Neural cell (in vitro differentiated cells): ENCODE measurements around the gene DUS3L. TPM values are rescaled to one million over a fixed set of nuclear protein-coding genes. Genes with fewer than 3 reads are reported as not detected.

Source experiments
- H2AFZ ChIP-seq: fragments of 200-600, 300-800 bp; sonication (generic), shearing (Covaris generic); 2 replicates; pipeline ENCODE4 v1.6.0; 2014; ENCODE audit warnings: low read depth, mild to moderate bottlenecking, antibody characterized with exemption, low read length, moderate library complexity
- H3F3A ChIP-seq: fragments of 200-600 bp; shearing (Covaris generic); 2 replicates; pipeline ENCODE4 v1.6.1; 2016; ENCODE audit warnings: mild to moderate bottlenecking, moderate library complexity, mixed read lengths, antibody characterized with exemption, low read length; ENCODE audit not compliant: insufficient read depth, poor library complexity, severe bottlenecking
- H3K27ac ChIP-seq: fragments of 200-600, 300-800 bp; sonication (generic), shearing (Covaris generic); 2 replicates; pipeline ENCODE4 v1.5.1; 2014; ENCODE audit warnings: mild to moderate bottlenecking, low read length, moderate library complexity
- H3K27me3 ChIP-seq: fragments of 300-800, 200-600 bp; sonication (generic), shearing (Covaris generic); 2 replicates; pipeline ENCODE4 v1.6.0; 2014; ENCODE audit warnings: mild to moderate bottlenecking, low read depth, low read length, moderate library complexity; ENCODE audit not compliant: insufficient read depth
- H3K36me3 ChIP-seq: fragments of 300-800, 200-600 bp; sonication (generic), shearing (Covaris generic); 2 replicates; pipeline ENCODE4 v1.5.1; 2014; ENCODE audit warnings: mild to moderate bottlenecking, antibody characterized with exemption, low read length, moderate library complexity; ENCODE audit not compliant: insufficient read depth
- H3K4me2 ChIP-seq: fragments of 300-800, 200-600 bp; sonication (generic), shearing (Covaris generic); 2 replicates; pipeline ENCODE4 v1.6.0; 2014; ENCODE audit warnings: mild to moderate bottlenecking, low read length
- H3K4me3 ChIP-seq: fragments of 300-800, 200-600 bp; sonication (generic), shearing (Covaris generic); 2 replicates; pipeline ENCODE4 v1.5.1; 2014; ENCODE audit warnings: mild to moderate bottlenecking, low read length, moderate library complexity
- H3K79me2 ChIP-seq: fragments of 200-600 bp; shearing (Covaris generic); replicated peaks from 2 replicates; pipeline ENCODE4 v1.6.0; 2014; ENCODE audit warnings: mild to moderate bottlenecking, low read length, moderate library complexity; ENCODE audit not compliant: insufficient read depth
- H3K9ac ChIP-seq: fragments of 300-800, 200-600 bp; sonication (generic), shearing (Covaris generic); 2 replicates; pipeline ENCODE4 v1.6.1; 2016; ENCODE audit warnings: mild to moderate bottlenecking, low read length, mixed read lengths
- H3K9me2 ChIP-seq: fragments of 200-600 bp; shearing (Covaris generic); 2 replicates; pipeline ENCODE4 v1.6.1; 2016; ENCODE audit warnings: mild to moderate bottlenecking, low read length, mixed read lengths; ENCODE audit not compliant: insufficient read depth
- H3K9me3 ChIP-seq: fragments of 200-600, 300-800 bp; sonication (generic), shearing (Covaris generic); 2 replicates; pipeline ENCODE4 v1.6.1; 2016; ENCODE audit warnings: mild to moderate bottlenecking, mixed run types, low read length, moderate library complexity, mixed read lengths
- H4K20me1 ChIP-seq: fragments of 200-600 bp; shearing (Covaris generic); 2 replicates; pipeline ENCODE4 v1.6.1; 2016; ENCODE audit warnings: mild to moderate bottlenecking, mixed run types; ENCODE audit not compliant: insufficient read depth
- EP300 ChIP-seq: fragments of 450-650 bp; conservative IDR thresholded peaks from 2 replicates; pipeline ENCODE4 v1.6.1; 2014; ENCODE audit warnings: antibody characterized with exemption, mild to moderate bottlenecking, moderate library complexity; ENCODE audit not compliant: poor library complexity, severe bottlenecking
- EZH2 ChIP-seq: fragments of 200-600, 300-800 bp; shearing (Covaris generic), sonication (generic); IDR thresholded peaks from 2 replicates; pipeline ENCODE4 v1.6.1; 2014; ENCODE audit warnings: antibody characterized with exemption, low read length, borderline replicate concordance, mild to moderate bottlenecking; ENCODE audit not compliant: insufficient read depth, poor library complexity, severe bottlenecking
- MXI1 ChIP-seq: fragments of 450-650 bp; conservative IDR thresholded peaks from 2 replicates; pipeline ENCODE4 v1.6.1; 2014; ENCODE audit warnings: antibody characterized with exemption, mild to moderate bottlenecking; ENCODE audit not compliant: poor library complexity, severe bottlenecking
- POLR2AphosphoS5 ChIP-seq: IDR thresholded peaks from 2 replicates; pipeline ENCODE4 v1.6.1; 2012
- RAD21 ChIP-seq: fragments of 450-650 bp; conservative IDR thresholded peaks from 2 replicates; pipeline ENCODE4 v1.6.1; 2014; ENCODE audit warnings: antibody characterized with exemption, mild to moderate bottlenecking, moderate library complexity
- REST ChIP-seq: IDR thresholded peaks from 2 replicates; pipeline ENCODE4 v1.6.1; 2012; ENCODE audit warnings: borderline replicate concordance
- SMC3 ChIP-seq: fragments of 450-650 bp; conservative IDR thresholded peaks from 2 replicates; pipeline ENCODE4 v1.6.1; 2014; ENCODE audit warnings: antibody characterized with exemption, mild to moderate bottlenecking, moderate library complexity; ENCODE audit not compliant: poor library complexity
- TAF1 ChIP-seq: IDR thresholded peaks from 2 replicates; pipeline ENCODE4 v1.6.1; 2012; ENCODE audit warnings: low read depth
- polyA plus RNA-seq: library from polyadenylated mRNA; depleted of rRNA; stranded (reverse); fragments of >200 nt; gene quantifications from 2 replicates; pipeline ENCODE4 v1.2.3, GENCODE V29; 2014
- TF ChIP-seq, protein P1 (sequence below): fragments of 450-650 bp; IDR thresholded peaks from 2 replicates; pipeline ENCODE4 v1.5.1; 2014; ENCODE audit warnings: antibody characterized with exemption, mild to moderate bottlenecking, moderate library complexity; ENCODE audit not compliant: poor library complexity, severe bottlenecking

The DUS3L gene
- polyA plus RNA-seq, 1 donor from 2014 or later, result 34.2 TPM

DNA sequence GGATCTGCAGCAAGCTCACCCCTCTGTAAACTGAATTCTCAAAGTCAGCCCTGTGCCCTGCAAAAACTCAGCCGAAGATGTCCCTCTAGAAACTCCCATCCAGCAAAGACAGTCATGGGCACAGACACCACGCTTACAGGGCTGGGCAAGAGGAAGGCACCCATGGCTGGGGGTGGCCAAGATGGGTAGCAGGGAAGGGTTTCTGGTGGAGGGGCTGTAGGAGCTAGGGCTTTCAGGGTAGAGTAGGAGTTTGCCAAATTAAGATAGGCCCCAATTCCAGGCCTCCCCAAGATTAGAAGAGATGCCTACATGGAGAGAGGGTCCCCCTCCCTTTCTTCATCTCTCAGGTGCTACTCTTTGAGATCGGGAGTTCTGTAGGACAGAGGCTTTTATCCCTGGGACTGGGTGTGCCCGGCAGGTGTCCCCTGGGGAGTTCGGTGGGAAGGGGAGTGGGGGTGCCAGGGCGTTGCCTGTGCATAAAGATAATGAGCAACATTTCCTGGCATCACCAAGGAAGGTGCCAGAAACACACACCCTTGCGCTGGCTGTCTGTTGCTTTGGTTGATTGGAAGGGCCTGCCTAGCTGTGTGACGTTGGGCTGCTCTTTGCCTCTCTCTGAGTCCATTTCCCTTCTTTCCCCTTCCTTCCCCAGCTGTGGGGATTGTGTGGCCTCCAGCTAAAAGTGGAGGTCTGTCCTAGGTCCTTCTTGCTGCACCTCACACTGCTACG lies 23.3 kb upstream of the DUS3L start:
- Histone ChIP-seq H2AFZ (no peak overlapping the region), H4K20me1 (no peaks in the 10 kb centered on the region), H3K9ac (no peak overlapping the region), H3K27me3 (no peaks in the 10 kb centered on the region), H3K27ac (no peak overlapping the region), H3K4me3 (no peak overlapping the region), H3K9me3 (no peaks in the 10 kb centered on the region), H3K4me2 (no peak overlapping the region), H3K79me2 (no peaks in the 10 kb centered on the region), H3K9me2 (no peaks in the 10 kb centered on the region), H3F3A (no peaks in the 10 kb centered on the region), H3K36me3 (no peaks in the 10 kb centered on the region)
- no peak for TF ChIP-seq EP300
- TF ChIP-seq TAF1, result no peak
- TF ChIP-seq MXI1, result no peak
- TF ChIP-seq REST, result no peak
- TF ChIP-seq, protein P1, sequence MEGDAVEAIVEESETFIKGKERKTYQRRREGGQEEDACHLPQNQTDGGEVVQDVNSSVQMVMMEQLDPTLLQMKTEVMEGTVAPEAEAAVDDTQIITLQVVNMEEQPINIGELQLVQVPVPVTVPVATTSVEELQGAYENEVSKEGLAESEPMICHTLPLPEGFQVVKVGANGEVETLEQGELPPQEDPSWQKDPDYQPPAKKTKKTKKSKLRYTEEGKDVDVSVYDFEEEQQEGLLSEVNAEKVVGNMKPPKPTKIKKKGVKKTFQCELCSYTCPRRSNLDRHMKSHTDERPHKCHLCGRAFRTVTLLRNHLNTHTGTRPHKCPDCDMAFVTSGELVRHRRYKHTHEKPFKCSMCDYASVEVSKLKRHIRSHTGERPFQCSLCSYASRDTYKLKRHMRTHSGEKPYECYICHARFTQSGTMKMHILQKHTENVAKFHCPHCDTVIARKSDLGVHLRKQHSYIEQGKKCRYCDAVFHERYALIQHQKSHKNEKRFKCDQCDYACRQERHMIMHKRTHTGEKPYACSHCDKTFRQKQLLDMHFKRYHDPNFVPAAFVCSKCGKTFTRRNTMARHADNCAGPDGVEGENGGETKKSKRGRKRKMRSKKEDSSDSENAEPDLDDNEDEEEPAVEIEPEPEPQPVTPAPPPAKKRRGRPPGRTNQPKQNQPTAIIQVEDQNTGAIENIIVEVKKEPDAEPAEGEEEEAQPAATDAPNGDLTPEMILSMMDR, result no peak

DNA sequence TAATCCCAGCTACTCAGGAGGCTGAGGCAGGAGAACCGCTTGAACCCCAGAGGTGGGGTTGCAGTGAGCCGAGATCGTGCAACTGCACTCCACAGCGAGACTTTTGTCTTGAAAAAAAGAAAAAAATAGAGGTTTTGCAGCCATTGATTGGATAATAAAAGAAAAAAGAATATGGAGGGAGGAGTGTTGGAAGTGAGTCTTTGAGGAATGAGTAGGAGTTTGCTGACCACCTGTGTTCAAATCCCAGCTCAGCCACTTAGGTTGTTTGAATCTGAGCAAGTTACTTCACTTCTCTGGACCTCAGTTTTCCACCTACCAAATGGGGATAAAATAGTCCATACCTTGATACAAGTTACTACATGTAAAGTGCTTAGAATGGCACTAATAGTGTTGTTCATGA lies 20.2 kb upstream of the DUS3L start:
- Histone ChIP-seq H3K36me3 (no peaks in the 10 kb centered on the region), H3K4me3 (no peak overlapping the region), H3K9me2 (no peaks in the 10 kb centered on the region), H3K4me2 (no peak overlapping the region), H3K9me3 (no peaks in the 10 kb centered on the region), H3F3A (no peaks in the 10 kb centered on the region), H4K20me1 (no peaks in the 10 kb centered on the region), H2AFZ (no peak overlapping the region), H3K27me3 (peaks cover 8% of the 10 kb centered on the region), H3K27ac (no peak overlapping the region), H3K9ac (no peak overlapping the region), H3K79me2 (no peaks in the 10 kb centered on the region)
- TF ChIP-seq MXI1 (no peak), SMC3 (no peak), POLR2AphosphoS5 (no peak), EZH2 (no peak), TAF1 (no peak), EP300 (no peak), REST (no peak), RAD21 (no peak)
- TF ChIP-seq, protein P1, result no peak
